A549 (cell line): ENCODE measurements around the gene CNTN4. TPM values are rescaled to one million over a fixed set of nuclear protein-coding genes. Genes with fewer than 3 reads are reported as not detected.
A peak's percentile ranks its signal among the peaks of the same experiment; 100 is the strongest.

ENCODE experiments used
- ATAC-seq, 2 experiments: fragments of 200-7000 bp in 1 of 2; fragments of >200 bp in 1 of 2; cut with Nextera tagmentation in 1 of 2; cut with Tn5 transposase in 1 of 2; 3 replicates each; pipeline versions ENCODE4 v1.8.0 to v1.9.1; 2018 to 2020; ENCODE audit warnings: mild to moderate bottlenecking in 1 of 2, moderate library complexity in 1 of 2
- CTCF ChIA-PET: fragments of 300-600 bp; sonication (Branson Sonifier 250); formaldehyde crosslinking; extraction: SDS; loops from one replicate; lab custom pipeline; 2021; ENCODE audit warnings: antibody characterized with exemption, inconsistent platforms; lab: Yijun Ruan, JAX
- POLR2A ChIA-PET: fragments of 350-600 bp; formaldehyde crosslinking; extraction: SDS; loops from one replicate; lab custom pipeline; 2021; ENCODE audit warnings: antibody characterized with exemption, inconsistent platforms; lab: Yijun Ruan, JAX
- DNase-seq, 2 experiments: peaks; one replicate each; pipeline versions ENCODE4 v3.0.0 to v3.0.0-alpha.2; 2011 to 2016; ENCODE audit warnings: low read depth in 1 of 2, low spot score in 1 of 2
- FAIRE-seq: peaks from 2 replicates; lab custom pipeline; 2011; peaks lifted over from hg19 to GRCh38; lab: Jason Lieb, UNC
- H3K27ac ChIP-seq, 2 experiments: fragments of >200 bp; sonication (Bioruptor Twin); formaldehyde crosslinking; 3 replicates each; pipeline ENCODE4 v1.5.1; 2016 to 2017
- H3K4me1 ChIP-seq: fragments of >200 bp; sonication (Bioruptor Twin); formaldehyde crosslinking; 3 replicates; pipeline ENCODE4 v1.6.1; 2016
- H3K4me2 ChIP-seq: fragments of >200 bp; sonication (Bioruptor Twin); formaldehyde crosslinking; 3 replicates; pipeline ENCODE4 v1.6.1; 2016
- H3K4me3 ChIP-seq: fragments of >200 bp; sonication (Bioruptor Twin); formaldehyde crosslinking; 3 replicates; pipeline ENCODE4 v1.5.1; 2016
- H3K9me3 ChIP-seq: fragments of >200 bp; sonication (Bioruptor Twin); formaldehyde crosslinking; 3 replicates; pipeline ENCODE4 v1.6.1; 2016
- CBX2 ChIP-seq: fragments of 200-600 bp; sonication (generic); IDR thresholded peaks from 2 replicates; pipeline ENCODE4 v1.6.1; 2016; ENCODE audit warnings: low read depth, mild to moderate bottlenecking, borderline replicate concordance
- CBX8 ChIP-seq: fragments of 200-600 bp; sonication (generic); IDR thresholded peaks from 2 replicates; pipeline ENCODE4 v1.6.1; 2016
- CEBPB ChIP-seq, 2 experiments: fragments of >200 bp in 1 of 2; sonication (Bioruptor Twin) in 1 of 2; formaldehyde crosslinking in 1 of 2; IDR thresholded peaks; 2 replicates each; pipeline ENCODE4 v1.6.1; 2012 to 2016
- CHD2 ChIP-seq: fragments of 150-350 bp; IDR thresholded peaks from 2 replicates; pipeline ENCODE4 v1.6.1; 2014; ENCODE audit warnings: low read length; ENCODE audit not compliant: partially characterized antibody
- CHD4 ChIP-seq: fragments of 200-600 bp; sonication (generic); IDR thresholded peaks from 2 replicates; pipeline ENCODE4 v1.6.1; 2016; ENCODE audit warnings: antibody characterized with exemption, mild to moderate bottlenecking, borderline replicate concordance
- ELK1 ChIP-seq: fragments of 150-350 bp; IDR thresholded peaks from 2 replicates; pipeline ENCODE4 v1.6.1; 2014; ENCODE audit warnings: low read depth, mild to moderate bottlenecking, low read length
- EP300 ChIP-seq, 2 experiments: fragments of >200 bp; sonication (Bioruptor Twin); formaldehyde crosslinking; IDR thresholded peaks; 2 replicates in 1 of 2; 3 replicates in 1 of 2; pipeline ENCODE4 v1.6.1; 2016 to 2017
- ESRRA ChIP-seq: fragments of 150-350 bp; IDR thresholded peaks from 2 replicates; pipeline ENCODE4 v1.6.1; 2014; ENCODE audit warnings: mild to moderate bottlenecking, low read length, borderline replicate concordance
- FOSB ChIP-seq: fragments of 250-450 bp; sonication (Bioruptor Pico); IDR thresholded peaks from 2 replicates; pipeline ENCODE4 v1.5.0; 2020; ENCODE audit warnings: mild to moderate bottlenecking, moderate library complexity
- HES2 ChIP-seq: fragments of >200 bp; sonication (Bioruptor Twin); formaldehyde crosslinking; IDR thresholded peaks from 2 replicates; pipeline ENCODE4 v1.6.1; 2016
- HMGXB4 ChIP-seq: fragments of 250-450 bp; sonication (Bioruptor Pico); IDR thresholded peaks from 2 replicates; pipeline ENCODE4 v1.5.0; 2021; ENCODE audit warnings: mild to moderate bottlenecking, moderate library complexity, borderline replicate concordance
- HOXA7 ChIP-seq: fragments of 250-450 bp; sonication (Bioruptor Pico); IDR thresholded peaks from 2 replicates; pipeline ENCODE4 v1.5.0; 2020; ENCODE audit warnings: mild to moderate bottlenecking, moderate library complexity
- KDM1A ChIP-seq: fragments of 200-600 bp; sonication (generic); IDR thresholded peaks from 2 replicates; pipeline ENCODE4 v1.6.1; 2016; ENCODE audit warnings: low read depth, mild to moderate bottlenecking
- MAZ ChIP-seq: fragments of 150-350 bp; IDR thresholded peaks from 2 replicates; pipeline ENCODE4 v1.6.1; 2014; ENCODE audit warnings: antibody characterized with exemption, low read depth, low read length, borderline replicate concordance
- NPAS2 ChIP-seq: fragments of 250-450 bp; sonication (Bioruptor Pico); IDR thresholded peaks from 2 replicates; pipeline ENCODE4 v1.8.0; 2022; ENCODE audit warnings: mild to moderate bottlenecking, moderate library complexity, borderline replicate concordance
- PHF8 ChIP-seq: fragments of 200-600 bp; sonication (generic); IDR thresholded peaks from 2 replicates; pipeline ENCODE4 v1.6.1; 2016; ENCODE audit warnings: low read depth, mild to moderate bottlenecking, antibody characterized with exemption, moderate library complexity, borderline replicate concordance
- RCOR1 ChIP-seq: fragments of 150-350 bp; IDR thresholded peaks from 2 replicates; pipeline ENCODE4 v1.6.1; 2014; ENCODE audit warnings: antibody characterized with exemption, low read length, low read depth
- RFX5 ChIP-seq: fragments of 450-650 bp; IDR thresholded peaks from 2 replicates; pipeline ENCODE4 v1.7.1; 2014; ENCODE audit warnings: antibody characterized with exemption, mild to moderate bottlenecking, moderate library complexity
- RNF2 ChIP-seq: fragments of 200-600 bp; sonication (generic); IDR thresholded peaks from 2 replicates; pipeline ENCODE4 v1.6.1; 2016; ENCODE audit warnings: low read depth, mild to moderate bottlenecking, antibody characterized with exemption, moderate library complexity, borderline replicate concordance
- SMC3 ChIP-seq: fragments of >200 bp; sonication (Bioruptor Twin); formaldehyde crosslinking; IDR thresholded peaks from 3 replicates; pipeline ENCODE4 v1.6.1; 2018; ENCODE audit warnings: inconsistent platforms
- SREBF2 ChIP-seq: fragments of 450-650 bp; IDR thresholded peaks from 2 replicates; pipeline ENCODE4 v1.6.1; 2014; ENCODE audit warnings: mild to moderate bottlenecking, moderate library complexity
- TFCP2L1 ChIP-seq: fragments of 250-450 bp; sonication (Bioruptor Pico); IDR thresholded peaks from 2 replicates; pipeline ENCODE4 v1.5.0; 2021; ENCODE audit warnings: mild to moderate bottlenecking
- USF2 ChIP-seq: fragments of 450-650 bp; IDR thresholded peaks from 2 replicates; pipeline ENCODE4 v1.6.1; 2014; ENCODE audit warnings: antibody characterized with exemption
- WGBS: methylation state at CpG from one replicate; pipeline ENCODE4 v1.1.6; 2017; ENCODE audit errors: missing lambda C conversion rate; 5-methylcytosine and 5-hydroxymethylcytosine counted together
- polyA plus RNA-seq, 4 experiments: library from polyadenylated mRNA; depleted of rRNA in 3 of 4; stranded (reverse); fragments of >200 nt; fragmentation: RNase III in 1 of 4; extraction: RNeasy Plus Mini Kit Qiagen cat#74134 plus additional on column Dnase treatment in 1 of 4; gene quantifications; 2 replicates in 3 of 4; 3 replicates in 1 of 4; pipeline ENCODE4 v1.2.3, GENCODE V29; 2011 to 2017

CNTN4 gene
- polyA plus RNA-seq, 2 of the 4 experiments (the other 2 are of a cell fraction): 0.03 TPM; not detected in 1

GRCh38 chr3:2851835-2852234 is 753.2 kb downstream of the CNTN4 start:
- Histone ChIP-seq H3K4me3 (no peak overlapping the region), H3K9me3 (no peaks in the 10 kb centered on the region), H3K4me2 (no peak overlapping the region), H3K27ac (no peak overlapping the region), H3K4me1 (no peaks in the 10 kb centered on the region)
- ATAC-seq: no peak
- ChIA-PET POLR2A (no interaction called here), CTCF (no interaction called here)
- WGBS: 0% methylated on average over 1 of the region's 1 CpG
- TF ChIP-seq RCOR1: no peak
- TF ChIP-seq HES2: no peak
- no peak for TF ChIP-seq HMGXB4
- no peak for TF ChIP-seq SREBF2
- TF ChIP-seq CBX8: no peak
- no peak for TF ChIP-seq ESRRA
- DNase-seq: no peak
- FAIRE-seq: no peak

GRCh38 chr3:2853651-2854050 is 755.0 kb downstream of the CNTN4 start:
- Histone ChIP-seq H3K4me1 (no peaks in the 10 kb centered on the region), H3K4me2 (no peak overlapping the region), H3K27ac (no peak overlapping the region), H3K9me3 (no peaks in the 10 kb centered on the region), H3K4me3 (no peak overlapping the region)
- FAIRE-seq: no peak
- no peak for TF ChIP-seq NPAS2 (CRISPR knock-in tag)
- TF ChIP-seq FOSB: no peak
- TF ChIP-seq RNF2: no peak
- TF ChIP-seq MAZ: no peak
- no peak for TF ChIP-seq CEBPB (IDR thresholded peaks at IDR 0.05)
- no peak for TF ChIP-seq SMC3
- no peak for TF ChIP-seq CHD2
- no peak for TF ChIP-seq RFX5
- TF ChIP-seq ESRRA: no peak
- no peak for TF ChIP-seq EP300 (IDR thresholded peaks at IDR 0.05)
- TF ChIP-seq PHF8: no peak
- TF ChIP-seq ELK1: no peak
- TF ChIP-seq TFCP2L1 (CRISPR knock-in tag): no peak
- TF ChIP-seq CBX2: no peak
- TF ChIP-seq HOXA7 (CRISPR knock-in tag): no peak
- no peak for TF ChIP-seq CHD4
- no peak for TF ChIP-seq KDM1A
- TF ChIP-seq USF2: no peak
- CTCF ChIA-PET: interaction anchor here (0.8 kb wide), 1 partner anchor 18 kb away, joined by 4 read pairs; no protein-coding TSS in a partner anchor
- ATAC-seq: no peak
- WGBS: 53% methylated on average over 5 of the region's 5 CpGs
- DNase-seq: peak in 1 of 2 experiments; percentile 1
- POLR2A ChIA-PET: no interaction called here
